ENCODE results near the gene AKAP11.

AKAP11 gene

DNA sequence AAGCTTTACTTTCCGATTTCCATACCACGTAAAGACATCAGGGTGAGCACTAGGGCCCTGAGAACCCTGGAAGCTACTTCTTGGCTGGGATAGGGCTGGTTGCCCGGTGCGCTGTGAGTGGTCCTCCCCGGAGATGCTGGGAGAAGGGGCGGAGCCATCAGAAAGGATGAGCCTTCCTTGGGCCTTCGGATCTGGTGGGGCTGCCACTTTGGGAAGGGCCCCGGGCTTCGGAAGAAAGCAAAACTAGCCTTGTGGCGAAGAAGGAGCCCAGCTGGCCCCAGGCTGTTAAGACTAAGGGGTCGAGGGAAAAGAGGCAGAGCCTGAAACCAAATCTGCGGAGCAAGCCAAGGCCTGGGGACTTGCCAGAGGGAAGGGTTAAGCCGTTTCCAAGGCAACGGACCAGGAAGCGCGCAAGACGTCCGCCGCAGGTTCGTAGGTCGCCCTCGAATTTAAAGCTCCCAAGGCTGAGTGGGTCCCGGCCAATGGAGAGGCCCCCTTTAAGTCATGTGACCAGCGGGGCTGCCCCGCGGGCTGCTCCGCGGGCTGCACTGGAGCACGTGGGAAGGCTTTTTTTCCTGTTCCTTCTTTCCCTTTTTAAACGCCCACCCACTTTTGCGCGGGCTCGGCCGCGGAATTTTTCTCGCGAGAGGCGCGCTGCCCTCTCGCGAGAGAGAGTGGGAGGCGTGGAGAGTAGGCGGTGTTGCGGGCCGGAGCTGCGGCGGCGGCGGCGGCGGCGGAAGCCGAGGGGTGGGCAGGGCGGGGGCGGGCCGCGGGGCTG is 426 bp upstream of the AKAP11 start:
- peak; percentile 71 to 98 (median 95) for DNase-seq

DNA sequence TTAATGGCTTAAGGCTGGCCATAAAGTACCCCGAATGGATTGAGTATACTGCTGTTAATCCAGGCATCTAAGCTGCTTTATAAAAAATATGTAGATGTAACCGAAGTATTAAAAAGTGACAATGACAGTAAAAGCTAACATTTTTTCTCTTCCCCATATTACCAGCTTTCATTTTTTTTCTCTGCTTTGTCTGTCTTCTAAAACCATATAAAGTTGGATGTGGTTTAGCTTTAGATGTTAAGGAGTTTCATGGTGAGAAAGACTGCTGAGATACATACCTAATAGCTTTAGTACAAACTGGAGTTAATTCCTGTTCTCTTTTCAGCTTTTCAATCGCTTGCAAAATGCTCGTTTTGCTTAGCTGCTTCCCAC is 838 bp downstream of the AKAP11 start:
- no peak for DNase-seq

DNA sequence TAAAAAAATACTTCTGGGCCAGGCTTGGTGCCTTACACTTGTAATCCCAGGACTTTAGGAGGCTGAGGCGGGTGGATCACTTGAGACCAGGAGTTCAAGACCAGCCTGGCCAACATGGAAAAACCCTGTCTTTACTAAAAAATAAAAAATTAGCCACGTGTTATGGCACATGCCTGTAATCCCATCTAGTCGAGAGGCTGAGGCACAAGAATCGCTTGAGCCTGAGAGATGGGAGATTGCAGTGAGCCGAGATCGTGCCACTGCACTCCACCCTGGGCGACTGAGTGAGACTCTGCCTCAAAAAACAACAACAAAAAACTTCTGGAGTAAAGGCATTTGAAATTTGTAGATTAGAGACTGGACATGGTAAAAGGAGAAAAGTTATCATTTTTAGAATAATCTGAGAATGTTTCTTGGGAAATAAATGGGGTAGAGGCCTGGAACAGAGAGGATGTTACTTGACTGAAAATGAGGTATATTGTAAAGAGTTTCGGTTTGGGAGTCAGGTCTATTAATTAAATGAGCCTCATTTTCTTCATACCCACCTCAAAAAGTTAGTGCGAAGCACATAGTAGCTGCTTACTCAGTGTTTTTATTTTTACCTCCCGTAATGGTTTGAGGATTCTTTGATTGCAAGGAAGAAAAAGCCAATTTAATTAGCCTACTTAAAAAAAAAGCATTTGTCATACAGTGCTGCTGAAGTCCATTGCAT is 2.6 kb downstream of the AKAP11 start:
- DNase-seq, result no peak

DNA sequence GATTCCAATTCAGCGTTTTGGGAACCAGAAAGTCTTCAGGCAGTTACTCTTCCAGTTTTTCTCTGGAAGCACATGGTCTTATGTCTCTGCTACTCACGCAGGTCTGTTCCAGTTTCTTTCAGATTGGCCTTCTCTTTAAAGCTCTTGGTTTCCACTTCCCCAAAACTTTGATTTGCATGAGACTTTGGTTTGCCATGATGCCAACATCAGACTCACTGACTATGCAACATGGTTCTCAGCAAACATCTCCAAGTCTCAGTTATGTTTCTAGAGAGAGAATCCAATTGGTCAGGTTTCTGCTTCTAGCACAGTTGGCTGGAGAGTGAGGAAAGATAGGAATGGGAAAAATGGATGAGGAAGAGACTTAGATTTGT is 3.1 kb downstream of the AKAP11 start:
- no peak for DNase-seq

DNA sequence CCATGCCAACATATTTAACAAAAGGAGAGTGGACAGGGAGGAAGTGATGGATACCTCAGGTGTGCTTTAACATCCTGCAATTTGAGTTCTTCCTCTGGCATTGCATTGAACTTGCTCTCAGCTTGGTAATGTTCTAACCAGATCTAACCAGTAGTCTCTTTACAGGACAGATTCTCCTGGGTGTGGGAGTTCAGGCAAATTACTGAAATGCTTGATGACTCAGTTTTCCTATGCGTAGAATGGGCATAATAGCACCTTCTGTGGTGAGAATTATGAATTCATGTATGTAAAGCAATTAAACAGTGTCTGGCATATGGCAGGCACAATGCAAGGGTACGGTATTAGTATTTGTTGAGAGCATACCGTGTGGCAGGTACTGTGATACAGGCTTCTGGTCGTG is 3.6 kb downstream of the AKAP11 start:
- no peak for DNase-seq

DNA sequence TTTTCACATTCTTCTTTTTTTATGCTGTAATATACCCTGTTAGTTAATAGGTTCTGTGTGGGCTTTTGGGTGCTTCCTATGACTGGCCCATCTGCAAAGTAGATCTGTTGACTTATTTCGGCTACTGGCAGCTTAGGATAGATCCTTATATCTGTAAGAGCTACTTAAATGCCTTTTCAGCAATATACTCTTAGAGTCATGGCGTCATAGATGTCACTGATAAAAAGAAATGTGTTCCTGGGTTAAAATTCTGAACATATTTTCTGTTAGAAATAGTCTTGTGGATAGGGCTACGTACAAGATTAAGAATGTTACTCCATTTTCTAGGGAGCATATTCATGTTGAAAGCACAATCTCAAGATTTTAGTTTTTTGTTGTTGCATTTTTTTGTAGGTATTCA is 4.7 kb downstream of the AKAP11 start:
- no peak for DNase-seq

DNA sequence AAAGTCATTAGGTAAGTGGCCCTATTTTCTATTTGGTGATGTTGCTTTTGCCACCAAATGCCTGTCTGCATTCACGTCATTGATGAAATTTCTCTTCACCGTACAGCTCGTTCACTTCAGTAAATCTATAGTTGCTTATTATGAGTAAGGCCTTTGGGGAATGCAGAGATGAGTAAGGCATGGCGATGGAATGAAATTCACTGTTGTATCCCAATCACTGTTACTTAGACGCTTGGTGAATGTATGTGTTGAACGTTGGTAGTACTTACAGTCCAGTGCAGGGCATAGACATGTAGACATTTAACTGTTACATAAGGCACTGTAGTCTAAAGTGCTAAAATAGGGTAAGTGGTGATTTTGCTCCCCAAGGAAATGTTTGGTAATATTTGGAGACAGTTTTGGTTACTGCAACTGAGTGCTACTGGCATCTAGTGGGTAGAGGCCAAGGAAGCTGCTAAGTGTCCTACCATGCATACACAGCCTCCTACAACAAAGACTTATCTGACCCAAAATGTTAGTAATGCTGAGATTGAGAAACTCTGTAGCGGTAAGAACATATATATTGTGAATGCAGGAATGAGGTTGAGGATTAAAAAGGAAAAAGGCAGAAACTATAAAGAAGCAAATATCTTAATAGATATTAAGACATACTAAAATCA is 5.8 kb downstream of the AKAP11 start:
- no peak for DNase-seq

DNA sequence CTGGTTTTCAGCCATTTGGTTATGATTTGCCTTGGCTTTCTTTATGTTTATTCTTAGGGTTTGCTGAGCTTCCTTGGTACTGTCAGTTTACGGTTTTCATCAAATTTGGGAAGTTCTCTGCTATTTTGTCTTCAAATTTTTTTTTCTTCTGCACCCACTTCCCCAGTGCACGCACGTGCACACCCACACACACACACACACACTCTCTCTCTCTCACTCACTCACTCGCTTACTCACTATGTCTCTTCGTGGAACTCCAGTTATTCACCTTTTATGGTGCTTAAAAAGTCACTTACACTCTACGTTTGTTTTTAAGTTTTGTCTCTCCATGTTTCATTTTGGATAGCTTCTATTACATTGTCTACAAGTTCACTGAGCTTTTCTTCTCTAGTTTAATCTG is 7.1 kb downstream of the AKAP11 start:
- peak in 1 of 51 donors; percentile 10 for DNase-seq

DNA sequence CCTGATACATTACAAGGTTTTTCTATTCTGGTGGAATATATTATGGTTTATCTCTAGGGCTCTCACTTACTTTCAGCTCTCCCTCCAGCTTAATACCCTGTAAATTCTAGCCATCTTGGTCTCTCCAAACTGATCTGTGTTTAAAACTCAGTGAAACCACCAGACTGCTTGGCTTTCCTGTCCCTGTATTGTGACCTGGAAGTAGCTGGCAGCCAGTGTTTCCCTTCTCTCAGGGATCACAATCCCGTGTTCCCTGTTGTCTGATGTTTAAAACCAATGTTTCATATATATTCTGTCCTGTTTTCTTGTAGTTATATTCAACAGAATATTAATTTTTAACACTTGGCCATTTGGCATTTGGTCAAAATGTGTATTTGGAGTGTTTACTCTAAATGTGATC is 8.0 kb downstream of the AKAP11 start:
- DNase-seq, result no peak

DNA sequence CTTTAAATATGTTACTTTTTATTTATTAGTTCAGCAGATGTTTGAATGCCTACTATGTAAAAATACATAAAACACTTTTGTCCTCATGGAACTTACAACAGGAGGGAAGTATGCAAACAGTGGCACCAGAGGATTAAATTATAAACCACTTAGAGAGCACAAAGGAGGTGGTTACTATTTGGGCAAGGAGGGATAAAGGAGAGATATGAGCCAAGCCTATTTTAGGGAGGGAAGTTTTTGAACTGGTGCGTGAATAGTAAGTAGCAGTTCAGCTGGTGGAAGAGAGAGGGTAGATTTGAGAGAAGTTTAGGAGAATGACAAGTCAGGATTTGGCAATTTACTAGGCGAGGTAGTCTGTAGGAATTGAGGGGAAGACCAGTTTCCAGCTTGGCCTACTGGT is 8.6 kb downstream of the AKAP11 start:
- DNase-seq, result no peak

DNA sequence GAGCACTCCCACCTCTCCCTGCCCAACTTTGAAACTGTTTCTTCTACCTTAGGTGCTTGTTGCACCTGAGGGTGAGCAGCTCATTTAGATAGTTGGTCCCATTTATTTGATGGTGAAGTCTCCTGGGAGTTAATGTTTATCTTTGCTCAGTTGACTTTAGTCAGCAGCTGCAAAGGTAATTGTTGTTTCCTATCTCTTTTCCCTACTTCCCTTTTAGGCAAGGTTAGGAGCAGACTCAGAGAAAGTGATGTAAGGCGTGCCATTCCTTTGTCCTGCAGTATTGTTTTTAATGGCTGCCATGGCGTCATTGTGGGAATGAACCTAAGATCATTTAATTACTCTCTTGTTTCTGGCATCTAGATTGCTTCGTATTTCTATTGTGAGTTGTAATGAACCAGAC is 11.6 kb downstream of the AKAP11 start:
- no peak for DNase-seq

DNA sequence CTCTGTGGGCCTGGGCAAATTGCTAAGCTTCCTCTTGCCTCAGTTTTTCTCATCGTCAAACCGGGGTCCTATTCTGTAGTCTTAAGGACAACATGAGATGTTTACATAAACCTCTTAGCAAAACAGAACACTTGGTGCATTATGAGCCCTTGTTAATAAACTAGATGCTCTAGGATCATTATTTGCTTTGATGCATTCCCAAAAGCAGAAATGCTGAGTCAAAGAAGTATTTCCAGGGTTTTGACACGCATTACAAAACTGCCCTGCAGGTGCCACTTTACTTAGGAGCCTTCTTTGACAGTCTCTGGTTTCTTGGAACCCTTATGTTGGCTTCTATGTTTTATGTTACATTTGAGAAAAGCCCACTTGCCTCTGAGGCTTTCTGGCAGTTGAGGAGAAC is 12.1 kb downstream of the AKAP11 start:
- no peak for DNase-seq

DNA sequence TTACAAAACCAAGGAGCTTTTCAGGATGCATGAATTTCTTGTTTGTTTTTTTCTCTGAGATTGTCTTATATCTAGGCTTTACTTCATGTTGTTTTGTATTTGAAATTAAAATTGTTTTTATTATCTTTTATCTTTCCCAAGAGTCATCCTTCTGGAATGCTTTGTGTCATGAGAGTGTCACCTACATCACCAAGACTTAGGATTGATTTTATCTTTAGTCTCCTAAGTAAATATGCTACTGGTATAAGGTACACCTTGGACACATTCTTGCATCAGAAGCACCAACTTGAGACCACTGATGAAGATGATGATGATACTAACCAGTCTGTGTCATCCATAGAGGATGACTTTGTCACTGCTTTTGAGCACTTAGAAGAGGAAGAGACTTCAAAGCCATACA is 26.4 kb downstream of the AKAP11 start:
- no peak for DNase-seq

DNA sequence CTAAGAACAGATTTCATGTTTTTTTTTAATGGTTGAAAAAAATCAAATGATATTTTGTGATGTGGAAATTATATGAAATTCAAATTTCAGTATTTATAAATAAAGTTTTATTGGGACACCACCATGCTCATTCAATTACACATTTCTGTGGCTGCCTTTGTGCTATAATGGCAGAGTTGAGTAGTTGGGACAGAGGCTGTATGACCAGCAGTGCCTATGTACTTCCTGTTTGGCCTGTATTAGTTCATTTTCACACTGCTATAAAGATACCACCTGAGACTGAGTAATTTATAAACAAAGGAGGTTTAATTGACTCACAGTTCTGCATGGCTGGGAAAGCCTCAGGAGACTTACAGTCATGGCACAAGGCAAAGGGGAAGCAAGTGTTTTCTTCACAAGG is 33.6 kb downstream of the AKAP11 start:
- DNase-seq, result no peak

DNA sequence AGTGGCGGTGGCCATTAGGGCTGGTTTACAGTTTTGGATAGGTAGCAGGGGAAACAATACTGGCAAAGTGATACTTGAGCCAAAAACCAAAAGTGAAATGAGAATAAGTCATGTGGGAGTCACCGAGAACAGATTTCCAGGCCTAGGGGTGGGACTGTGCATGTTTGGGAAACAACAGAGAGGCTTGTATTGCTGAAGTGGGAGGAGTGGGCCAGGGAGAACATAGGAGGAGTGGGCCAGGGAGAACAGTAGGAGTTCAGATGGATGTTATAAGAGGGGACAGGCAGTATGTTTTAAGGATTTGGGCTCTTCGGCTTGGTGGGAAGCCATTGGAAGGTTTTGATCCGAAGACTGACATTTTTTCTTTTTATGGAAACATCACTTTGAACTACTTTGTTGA is 35.5 kb downstream of the AKAP11 start:
- no peak for DNase-seq

DNA sequence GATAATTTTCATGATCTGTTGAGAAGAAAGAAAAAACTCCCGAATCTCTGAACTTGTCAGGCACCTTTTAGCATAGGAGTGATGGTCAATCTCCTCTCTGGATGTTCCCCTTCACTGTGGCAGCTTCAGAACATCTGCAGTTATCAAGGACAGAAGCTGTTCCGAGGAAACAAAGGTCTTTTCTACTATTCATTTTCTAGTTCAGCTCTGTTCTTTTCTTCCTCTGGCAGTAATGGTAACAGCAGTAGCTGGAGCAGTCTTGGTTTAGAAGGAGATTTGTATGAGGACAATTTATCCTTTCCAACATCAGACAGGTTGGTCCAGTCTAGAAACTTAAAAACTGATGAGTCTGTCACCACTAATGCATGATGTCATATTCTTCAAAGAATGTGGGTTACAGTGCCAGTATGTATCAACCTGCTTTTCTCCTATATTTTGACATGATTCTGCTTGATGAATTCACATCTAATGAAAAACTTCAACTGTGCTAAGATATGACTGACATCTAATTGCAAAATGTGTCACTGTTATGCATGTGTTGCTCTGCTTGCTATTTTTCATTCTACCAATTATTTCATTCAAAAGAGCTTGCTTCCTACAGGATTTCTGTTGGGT is 41.0 kb downstream of the AKAP11 start:
- peak in 1 of 51 donors; percentile 6 for DNase-seq

DNA sequence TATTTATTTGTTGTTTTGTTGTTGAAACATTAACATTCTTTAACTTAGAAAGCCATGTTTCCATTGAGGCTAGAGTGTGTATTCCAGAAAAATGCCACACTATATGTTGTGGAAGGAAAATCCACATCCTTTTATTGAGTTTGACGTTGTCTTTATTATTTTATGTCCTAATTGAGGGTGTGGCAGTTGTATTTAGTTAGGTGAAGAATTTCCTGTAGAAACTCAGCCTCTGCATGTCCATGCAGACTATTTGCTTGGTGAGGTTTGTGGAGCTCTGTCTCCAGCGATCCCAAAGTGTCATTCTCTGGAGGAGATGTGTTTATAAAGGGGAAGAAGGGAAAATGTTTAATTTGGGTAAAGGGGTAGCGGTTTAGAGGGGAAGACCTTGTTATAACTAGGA is 46.6 kb downstream of the AKAP11 start:
- no peak for DNase-seq

DNA sequence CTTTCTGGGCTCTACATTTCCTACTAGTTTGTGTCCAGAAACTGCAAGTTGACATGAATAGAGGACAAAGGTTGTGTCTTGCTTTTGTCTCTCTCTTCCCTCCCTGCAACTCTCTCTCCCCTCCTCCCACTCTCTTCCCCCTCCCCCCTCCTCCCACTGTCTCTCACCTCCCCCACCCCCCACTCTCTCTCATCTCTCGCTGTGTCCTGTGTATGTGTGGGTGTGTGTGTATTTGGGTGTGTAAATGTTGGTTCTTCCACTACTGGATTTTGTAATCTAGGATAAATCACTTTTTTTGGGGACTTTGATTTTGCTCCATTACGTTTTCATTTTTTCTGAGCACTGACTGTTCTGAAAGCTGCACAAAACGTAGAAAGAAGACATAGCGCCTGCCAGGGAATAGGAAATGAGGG is 48.4 kb downstream of the AKAP11 start:
- DNase-seq, result no peak

DNA sequence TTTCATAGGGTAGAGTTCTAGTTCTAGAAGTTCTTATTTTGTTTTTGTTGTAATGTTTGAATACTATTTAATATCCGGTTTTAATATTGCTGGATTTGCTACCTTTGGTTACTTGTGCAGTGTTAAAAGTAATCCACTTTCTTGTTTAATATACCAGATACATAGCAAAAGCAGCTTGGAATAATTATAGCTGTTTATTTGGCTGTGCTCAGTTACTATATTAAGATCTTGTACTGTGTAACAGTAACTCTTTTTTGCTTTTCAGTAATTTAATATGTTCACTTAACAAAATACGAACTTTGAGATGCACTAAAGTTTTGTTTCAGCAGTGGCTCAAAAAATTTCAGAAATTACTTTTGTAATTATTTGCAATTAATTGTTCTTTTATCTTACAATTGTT is 50.9 kb downstream of the AKAP11 start:
- DNase-seq, result no peak

DNA sequence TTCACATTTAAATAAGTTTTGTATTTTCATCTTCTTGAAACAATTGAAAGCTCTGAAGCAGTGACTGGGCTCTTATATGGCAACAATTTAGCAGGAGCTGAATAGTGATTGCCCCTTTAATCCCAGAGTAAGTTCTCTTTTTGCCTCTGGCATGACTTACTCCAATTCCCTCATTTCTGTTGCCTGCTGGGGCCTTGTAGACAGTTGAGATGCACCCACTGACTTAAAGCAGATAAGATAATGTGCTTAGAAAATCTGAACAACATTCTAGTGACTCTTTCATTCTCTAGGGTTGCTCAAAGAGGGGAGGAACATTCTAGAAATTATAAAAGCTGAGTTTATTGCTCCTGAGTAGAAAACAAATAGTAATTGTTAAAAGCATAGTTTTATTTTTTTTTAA is 52.8 kb downstream of the AKAP11 start:
- no peak for DNase-seq

DNA sequence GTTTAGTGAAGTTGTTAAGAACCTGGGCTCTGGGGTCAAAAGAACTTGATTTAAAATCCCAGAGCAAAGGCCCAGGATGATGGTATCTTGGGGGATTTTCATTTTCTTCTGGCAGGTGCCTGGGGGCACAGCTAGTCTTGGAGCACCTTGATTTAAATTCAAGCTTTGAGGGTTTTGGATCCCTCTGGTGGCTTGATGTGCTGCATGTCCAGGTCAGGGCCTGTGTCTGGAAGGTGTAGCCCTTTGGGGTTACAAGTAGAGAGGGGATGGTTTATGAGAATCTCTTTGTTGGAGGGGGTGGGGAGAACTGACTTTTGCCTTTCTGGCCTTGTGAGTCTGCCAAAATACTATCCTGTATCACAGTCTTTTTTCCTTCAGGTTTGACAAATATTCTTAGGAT is 55.8 kb downstream of the AKAP11 start:
- DNase-seq, result no peak

DNA sequence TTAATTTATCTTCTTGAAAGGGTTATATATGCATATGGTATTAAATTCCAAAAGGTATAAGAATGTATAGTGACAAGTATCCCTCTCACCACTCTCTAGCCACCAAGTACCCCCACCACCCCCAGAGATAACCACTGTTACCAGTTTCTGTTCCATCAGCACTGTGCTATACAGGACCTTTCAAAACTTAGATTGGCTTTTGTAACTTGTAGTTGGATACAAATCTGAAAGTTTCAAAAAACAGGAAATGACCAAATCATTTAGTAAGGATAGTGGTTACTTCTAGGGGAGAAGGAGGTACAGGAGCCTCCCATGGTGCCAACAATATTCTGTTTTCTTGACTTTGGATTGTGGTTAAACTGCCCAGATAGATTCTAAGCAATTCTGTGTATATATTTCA is 56.7 kb downstream of the AKAP11 start:
- no peak for DNase-seq

DNA sequence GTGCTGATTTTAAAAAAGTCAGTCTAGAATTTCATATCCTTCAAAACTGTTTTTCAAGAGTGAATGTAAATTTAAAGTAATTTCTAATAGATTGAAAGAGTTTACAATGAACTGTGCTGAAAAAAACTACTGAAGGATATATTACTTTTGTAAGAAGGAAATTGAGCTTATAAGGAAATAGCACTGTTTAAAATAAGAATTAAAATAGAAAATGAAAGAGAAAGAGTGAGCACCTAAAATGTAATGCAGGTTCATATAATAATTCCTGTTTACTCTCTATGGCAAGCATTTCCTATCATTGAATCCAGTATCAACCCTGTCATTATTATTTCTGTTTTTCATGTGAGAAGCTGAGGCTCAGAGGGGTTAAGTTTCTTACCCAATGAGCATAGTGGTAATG is 57.3 kb downstream of the AKAP11 start:
- DNase-seq, result no peak
